Endothelial cell of umbilical vein (primary cell): ENCODE measurements around the gene L3MBTL4.

Source experiments
- CTCF ChIP-seq, 2 donors: IDR thresholded peaks; 1 replicate in 1 of 2; 2 replicates in 1 of 2; pipeline ENCODE4 v1.5.1; 2011; ENCODE audit warnings: low read length in 2 of 2, mild to moderate bottlenecking in 2 of 2, moderate library complexity in 2 of 2, control low read depth in 1 of 2, inconsistent platforms in 1 of 2, low read depth in 1 of 2; ENCODE audit not compliant: insufficient read depth in 1 of 2; ENCODE audit errors: extremely low read depth in 1 of 2
- EZH2 ChIP-seq: IDR thresholded peaks from 2 replicates; pipeline ENCODE4 v1.6.1; 2012; ENCODE audit warnings: borderline replicate concordance, low read depth, mild to moderate bottlenecking, moderate library complexity, low read length, inconsistent platforms; ENCODE audit not compliant: severe bottlenecking
- FOS ChIP-seq: IDR thresholded peaks from 2 replicates; pipeline ENCODE4 v1.6.1; 2011; ENCODE audit warnings: mild to moderate bottlenecking, low read length, moderate library complexity, borderline replicate concordance; ENCODE audit not compliant: insufficient read depth
- GATA2 ChIP-seq: IDR thresholded peaks from 2 replicates; pipeline ENCODE4 v1.7.0; 2011; ENCODE audit warnings: low read depth, mild to moderate bottlenecking, moderate library complexity, mixed read lengths, low read length; ENCODE audit not compliant: insufficient read length, insufficient read depth
- JUN ChIP-seq: IDR thresholded peaks from 2 replicates; pipeline ENCODE4 v1.6.1; 2011; ENCODE audit warnings: borderline replicate concordance, low read depth; ENCODE audit not compliant: insufficient read length, insufficient read depth
- MAX ChIP-seq: IDR thresholded peaks from 2 replicates; pipeline ENCODE4 v1.6.1; 2011; ENCODE audit not compliant: insufficient read depth, insufficient read length
- MYC ChIP-seq: IDR thresholded peaks from one replicate; pipeline ENCODE4 v1.6.1; 2011; ENCODE audit warnings: mild to moderate bottlenecking, low read depth, low read length
- POLR2A ChIP-seq: IDR thresholded peaks from 2 replicates; pipeline ENCODE4 v1.6.1; 2012; ENCODE audit warnings: low read depth, mild to moderate bottlenecking, control low read depth, low read length
- POLR2AphosphoS5 ChIP-seq: IDR thresholded peaks from 2 replicates; pipeline ENCODE4 v1.6.1; 2012; ENCODE audit warnings: low read depth, mild to moderate bottlenecking, control low read depth, low read length, moderate library complexity; ENCODE audit not compliant: insufficient read depth

GRCh38 chr18:6096730-6097129, 318.0 kb downstream of the L3MBTL4 start:
- TF ChIP-seq CTCF (IDR thresholded peaks at IDR 0.05; ENCODE audit: extremely low read depth in 1 of 2, insufficient read depth in 1 of 2, low read depth in 1 of 2, low read length in 2 of 2) (no peak), EZH2 (no peak), POLR2A (no peak), JUN (no peak), MAX (no peak), POLR2AphosphoS5 (no peak), GATA2 (no peak), MYC (no peak), FOS (no peak)
